ENCODE measurements around the gene FARP2.

GRCh38 chr2:241466230-241466629, 110.1 kb downstream of the FARP2 start:
- TF ChIP-seq, protein P1, sequence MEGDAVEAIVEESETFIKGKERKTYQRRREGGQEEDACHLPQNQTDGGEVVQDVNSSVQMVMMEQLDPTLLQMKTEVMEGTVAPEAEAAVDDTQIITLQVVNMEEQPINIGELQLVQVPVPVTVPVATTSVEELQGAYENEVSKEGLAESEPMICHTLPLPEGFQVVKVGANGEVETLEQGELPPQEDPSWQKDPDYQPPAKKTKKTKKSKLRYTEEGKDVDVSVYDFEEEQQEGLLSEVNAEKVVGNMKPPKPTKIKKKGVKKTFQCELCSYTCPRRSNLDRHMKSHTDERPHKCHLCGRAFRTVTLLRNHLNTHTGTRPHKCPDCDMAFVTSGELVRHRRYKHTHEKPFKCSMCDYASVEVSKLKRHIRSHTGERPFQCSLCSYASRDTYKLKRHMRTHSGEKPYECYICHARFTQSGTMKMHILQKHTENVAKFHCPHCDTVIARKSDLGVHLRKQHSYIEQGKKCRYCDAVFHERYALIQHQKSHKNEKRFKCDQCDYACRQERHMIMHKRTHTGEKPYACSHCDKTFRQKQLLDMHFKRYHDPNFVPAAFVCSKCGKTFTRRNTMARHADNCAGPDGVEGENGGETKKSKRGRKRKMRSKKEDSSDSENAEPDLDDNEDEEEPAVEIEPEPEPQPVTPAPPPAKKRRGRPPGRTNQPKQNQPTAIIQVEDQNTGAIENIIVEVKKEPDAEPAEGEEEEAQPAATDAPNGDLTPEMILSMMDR (IDR thresholded peaks at IDR 0.05): no peak
- TF ChIP-seq POLR2A (IDR thresholded peaks at IDR 0.05): no peak
